Measurements from ENCODE around the gene PLCG2.
"Not testable (repeated sequence)": the region's sequence is repeated elsewhere in the genome, so short reads cannot be mapped to it uniquely, and the experiment has no call there.

PLCG2 gene

GRCh38 chr16:81792828-81793227 lies 13.7 kb downstream of the PLCG2 start:
- TF ChIP-seq CTCF (IDR thresholded peaks at IDR 0.05; ENCODE audit: extremely low read depth, missing control alignments): no peak
- DNase-seq (ENCODE audit: low spot score): no peak

GRCh38 chr16:81795193-81795592 lies 16.1 kb downstream of the PLCG2 start:
- TF ChIP-seq CTCF (IDR thresholded peaks at IDR 0.05; ENCODE audit: extremely low read depth, missing control alignments): no peak
- no peak for DNase-seq (ENCODE audit: low spot score)

- no peak for TF ChIP-seq CTCF (IDR thresholded peaks at IDR 0.05; ENCODE audit: extremely low read depth, missing control alignments)
- no peak for DNase-seq (ENCODE audit: low spot score)
Observed at GRCh38 chr16:81796035-81796434, 16.9 kb downstream of the PLCG2 start.

GRCh38 chr16:81796583-81797346 lies 17.7 kb downstream of the PLCG2 start:
- DNase-seq (ENCODE audit: low spot score): no peak

GRCh38 chr16:81797443-81797842 lies 18.4 kb downstream of the PLCG2 start:
- DNase-seq (ENCODE audit: low spot score): peak; percentile 65
- no peak for TF ChIP-seq CTCF (IDR thresholded peaks at IDR 0.05; ENCODE audit: extremely low read depth, missing control alignments)

More at GRCh38 chr16:81796583-81797346, 17.7 kb downstream of the PLCG2 start:
- no peak for TF ChIP-seq CTCF (IDR thresholded peaks at IDR 0.05; ENCODE audit: extremely low read depth, missing control alignments)

- DNase-seq (ENCODE audit: low spot score): peak; percentile 70
- TF ChIP-seq CTCF (IDR thresholded peaks at IDR 0.05; ENCODE audit: extremely low read depth, missing control alignments): peak; percentile 3
Observed at GRCh38 chr16:81798311-81799137, 19.4 kb downstream of the PLCG2 start.

- no peak for TF ChIP-seq CTCF (IDR thresholded peaks at IDR 0.05; ENCODE audit: extremely low read depth, missing control alignments)
- no peak for DNase-seq (ENCODE audit: low spot score)
Observed at GRCh38 chr16:81799138-81799504, 20.0 kb downstream of the PLCG2 start.

- not testable (repeated sequence) for DNase-seq (ENCODE audit: low spot score)
Observed at GRCh38 chr16:81801724-81802123, 22.6 kb downstream of the PLCG2 start.
